K562 (cell line): ENCODE data around the gene B3GALT6. TPM values are rescaled to one million over a fixed set of nuclear protein-coding genes. Genes with fewer than 3 reads are reported as not detected.

Experiments used
- CBX8 ChIP-seq: fragments of 200-600 bp; sonication (generic); IDR thresholded peaks from 2 replicates; pipeline ENCODE4 v1.6.1; 2012; ENCODE audit warnings: borderline replicate concordance, mixed run types, low read depth, mild to moderate bottlenecking, moderate library complexity, mixed read lengths, low read length, control low read depth, inconsistent platforms; ENCODE audit not compliant: poor library complexity, severe bottlenecking; ENCODE audit errors: extremely low read depth
- CREB1 ChIP-seq, 2 experiments: sonication (generic) in 1 of 2; formaldehyde crosslinking in 1 of 2; IDR thresholded peaks; 2 replicates each; pipeline versions ENCODE4 v1.6.1 to v1.8.0; 2012 to 2022; ENCODE audit warnings: inconsistent platforms in 1 of 2, mild to moderate bottlenecking in 1 of 2, missing genetic modification reagents in 1 of 2, moderate library complexity in 1 of 2
- HDAC2 ChIP-seq: fragments of 450-650 bp; IDR thresholded peaks from 2 replicates; pipeline ENCODE4 v1.6.1; 2016; ENCODE audit warnings: mild to moderate bottlenecking
- KDM5B ChIP-seq: fragments of 200-600 bp; sonication (generic); IDR thresholded peaks from 2 replicates; pipeline ENCODE4 v1.6.1; 2012; ENCODE audit warnings: low read depth, mild to moderate bottlenecking, moderate library complexity, low read length, control low read depth, inconsistent platforms; ENCODE audit not compliant: insufficient replicate concordance
- LCOR ChIP-seq: sonication (generic); formaldehyde crosslinking; IDR thresholded peaks from 2 replicates; pipeline ENCODE4 v1.8.0; 2022; ENCODE audit warnings: mild to moderate bottlenecking, missing genetic modification reagents
- MEF2A ChIP-seq: IDR thresholded peaks from 2 replicates; pipeline ENCODE4 v1.6.1; 2011; ENCODE audit warnings: low read depth, mild to moderate bottlenecking, low read length, moderate library complexity; ENCODE audit not compliant: control insufficient read depth
- NCOR1 ChIP-seq: fragments of 450-650 bp; IDR thresholded peaks from 2 replicates; pipeline ENCODE4 v1.6.1; 2016; ENCODE audit warnings: mild to moderate bottlenecking, moderate library complexity
- PHF20 ChIP-seq: fragments of 450-650 bp; IDR thresholded peaks from 2 replicates; pipeline ENCODE4 v1.6.1; 2018; ENCODE audit not compliant: partially characterized antibody
- PML ChIP-seq: IDR thresholded peaks from 2 replicates; pipeline ENCODE4 v1.6.1; 2012; ENCODE audit warnings: low read length, inconsistent platforms
- POLR2G ChIP-seq: fragments of 200-400 bp; formaldehyde crosslinking; IDR thresholded peaks from 2 replicates; pipeline ENCODE4 v1.6.1; 2017; ENCODE audit warnings: low read depth, mild to moderate bottlenecking, antibody characterized with exemption, low read length, moderate library complexity
- POLR3A ChIP-seq: IDR thresholded peaks from 2 replicates; pipeline ENCODE4 v1.6.1; 2011; ENCODE audit warnings: borderline replicate concordance, mild to moderate bottlenecking, moderate library complexity; ENCODE audit not compliant: insufficient read length, insufficient read depth; ENCODE audit errors: extremely low read depth
- RAD21 ChIP-seq, 2 experiments: fragments of 250-450 bp in 1 of 2; fragments of 450-650 bp in 1 of 2; sonication (Bioruptor Pico) in 1 of 2; formaldehyde crosslinking in 1 of 2; IDR thresholded peaks in 1 of 2; conservative IDR thresholded peaks in 1 of 2; 2 replicates each; pipeline versions ENCODE4 v1.4.0 to v1.8.0; 2020 to 2022; ENCODE audit warnings: mild to moderate bottlenecking in 2 of 2, moderate library complexity in 1 of 2
- SMARCE1 ChIP-seq: fragments of 450-650 bp; IDR thresholded peaks from 2 replicates; pipeline ENCODE4 v1.7.1; 2016; ENCODE audit warnings: mild to moderate bottlenecking
- YBX1 ChIP-seq: fragments of 450-650 bp; IDR thresholded peaks from 2 replicates; pipeline ENCODE4 v1.7.1; 2016; ENCODE audit warnings: mild to moderate bottlenecking
- ZC3H4 ChIP-seq: sonication (generic); formaldehyde crosslinking; IDR thresholded peaks from 2 replicates; pipeline ENCODE4 v1.9.0; 2021; ENCODE audit warnings: missing genetic modification reagents, borderline replicate concordance
- ZNF175 ChIP-seq: fragments of 200-800 bp; sonication (Bioruptor generic); IDR thresholded peaks from 2 replicates; pipeline ENCODE4 v1.6.1; 2016; ENCODE audit warnings: low read depth, mild to moderate bottlenecking, missing genetic modification characterization, missing compliant biosample characterization
- ZNF407 ChIP-seq: fragments of 450-650 bp; IDR thresholded peaks from 2 replicates; pipeline ENCODE4 v1.6.1; 2016; ENCODE audit warnings: low read depth
- ZNF695 ChIP-seq: fragments of 450-650 bp; formaldehyde crosslinking; IDR thresholded peaks from 2 replicates; pipeline ENCODE4 v1.4.0; 2020; ENCODE audit warnings: mild to moderate bottlenecking, moderate library complexity
- polyA plus RNA-seq, 8 experiments: library from polyadenylated mRNA; depleted of rRNA in 4 of 8; stranded (reverse) in 5 of 8; unstranded in 3 of 8; fragments of >200 nt; fragmentation: Nextera tagmentation in 2 of 8; fragmentation: Illumina TruSeq in 1 of 8; extraction: Ambion mirVana in 2 of 8; extraction: Trizol in 1 of 8; gene quantifications; 2 replicates each; pipeline versions ENCODE4 v1.2.1 to v1.2.3, GENCODE V29; 2011 to 2014; ENCODE audit warnings: inconsistent platforms in 1 of 8, missing spikeins in 1 of 8
- total RNA-seq, 7 experiments: library from RNA; depleted of rRNA in 6 of 7; stranded (reverse); fragments of >200 nt in 6 of 7; fragmentation: Illumina TruSeq in 2 of 7; extraction: Trizol in 2 of 7; gene quantifications; 2 replicates each; pipeline versions ENCODE4 v1.2.1 to v1.2.3, GENCODE V29; 2011 to 2021; ENCODE audit warnings: low replicate concordance in 1 of 7

B3GALT6 gene
- total and polyA plus RNA-seq, 9 of the 15 experiments (the other 6 are each of a cell fraction or from before 2014, with no cell fraction given) = 0.68 to 29.8 (median 9.9) TPM

GRCh38 chr1:1236945-1237873 is 5.2 kb downstream of the B3GALT6 start (continued):
- TF ChIP-seq ZNF407 (no peak), NCOR1 (no peak), MEF2A (no peak), CBX8 (no peak), PHF20 (no peak), PML (no peak), ZNF695 (no peak), KDM5B (peak; percentile 41), LCOR (CRISPR knock-in tag) (no peak), POLR3A (no peak), POLR2G (peak; percentile 26), RAD21 (CRISPR knock-in tag; conservative IDR thresholded peaks at IDR 0.05 in 1 of 2, IDR thresholded peaks at IDR 0.05 in 1 of 2) (no peak), ZC3H4 (no peak), ZNF175 (CRISPR knock-in tag) (no peak), SMARCE1 (no peak), YBX1 (no peak), CREB1 (IDR thresholded peaks at IDR 0.05) (no peak), CREB1 (CRISPR knock-in tag; IDR thresholded peaks at IDR 0.05) (no peak), HDAC2 (no peak)
